Measurements from ENCODE around the gene UBAP1.

DNA sequence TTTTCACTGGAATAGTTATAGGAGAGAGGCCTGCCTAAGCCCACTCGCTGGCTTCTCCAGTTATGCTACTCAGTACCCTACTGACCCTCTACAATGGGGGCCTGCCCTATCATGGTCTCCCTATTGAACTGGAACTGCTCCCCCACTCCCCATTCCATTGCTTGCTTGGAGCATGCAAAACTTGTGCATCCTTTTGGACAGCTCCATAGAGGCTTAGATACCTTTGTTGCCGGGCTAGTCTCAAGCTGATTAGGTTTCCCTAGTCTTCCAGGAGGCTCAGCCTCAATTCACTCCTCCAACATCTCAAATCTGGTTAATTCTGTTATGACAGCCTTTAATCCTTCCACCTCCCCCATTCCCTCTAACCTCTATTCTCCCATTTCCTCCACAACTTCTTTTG, 110.3 kb downstream of the UBAP1 start:
- TF ChIP-seq TCF12 (IDR thresholded peaks at IDR 0.05) (no peak), NFIC (IDR thresholded peaks at IDR 0.05; ENCODE audit: borderline replicate concordance) (no peak), POLR2AphosphoS5 (IDR thresholded peaks at IDR 0.05; ENCODE audit: low read depth, low read length) (no peak), JUND (IDR thresholded peaks at IDR 0.05) (no peak), EZH2phosphoT487 (IDR thresholded peaks at IDR 0.05; ENCODE audit: borderline replicate concordance, low read depth) (no peak), SIN3A (IDR thresholded peaks at IDR 0.05; ENCODE audit: borderline replicate concordance, low read depth, low read length) (no peak), TAF1 (IDR thresholded peaks at IDR 0.05; ENCODE audit: borderline replicate concordance, low read depth, low read length) (no peak), FOXM1 (IDR thresholded peaks at IDR 0.05; ENCODE audit: low read depth) (no peak)
- TF ChIP-seq, protein P1, sequence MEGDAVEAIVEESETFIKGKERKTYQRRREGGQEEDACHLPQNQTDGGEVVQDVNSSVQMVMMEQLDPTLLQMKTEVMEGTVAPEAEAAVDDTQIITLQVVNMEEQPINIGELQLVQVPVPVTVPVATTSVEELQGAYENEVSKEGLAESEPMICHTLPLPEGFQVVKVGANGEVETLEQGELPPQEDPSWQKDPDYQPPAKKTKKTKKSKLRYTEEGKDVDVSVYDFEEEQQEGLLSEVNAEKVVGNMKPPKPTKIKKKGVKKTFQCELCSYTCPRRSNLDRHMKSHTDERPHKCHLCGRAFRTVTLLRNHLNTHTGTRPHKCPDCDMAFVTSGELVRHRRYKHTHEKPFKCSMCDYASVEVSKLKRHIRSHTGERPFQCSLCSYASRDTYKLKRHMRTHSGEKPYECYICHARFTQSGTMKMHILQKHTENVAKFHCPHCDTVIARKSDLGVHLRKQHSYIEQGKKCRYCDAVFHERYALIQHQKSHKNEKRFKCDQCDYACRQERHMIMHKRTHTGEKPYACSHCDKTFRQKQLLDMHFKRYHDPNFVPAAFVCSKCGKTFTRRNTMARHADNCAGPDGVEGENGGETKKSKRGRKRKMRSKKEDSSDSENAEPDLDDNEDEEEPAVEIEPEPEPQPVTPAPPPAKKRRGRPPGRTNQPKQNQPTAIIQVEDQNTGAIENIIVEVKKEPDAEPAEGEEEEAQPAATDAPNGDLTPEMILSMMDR (IDR thresholded peaks at IDR 0.05) = no peak
- TF ChIP-seq, protein P2, sequence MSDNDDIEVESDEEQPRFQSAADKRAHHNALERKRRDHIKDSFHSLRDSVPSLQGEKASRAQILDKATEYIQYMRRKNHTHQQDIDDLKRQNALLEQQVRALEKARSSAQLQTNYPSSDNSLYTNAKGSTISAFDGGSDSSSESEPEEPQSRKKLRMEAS (IDR thresholded peaks at IDR 0.05; ENCODE audit: low read depth) = no peak
- TF ChIP-seq, protein P3, sequence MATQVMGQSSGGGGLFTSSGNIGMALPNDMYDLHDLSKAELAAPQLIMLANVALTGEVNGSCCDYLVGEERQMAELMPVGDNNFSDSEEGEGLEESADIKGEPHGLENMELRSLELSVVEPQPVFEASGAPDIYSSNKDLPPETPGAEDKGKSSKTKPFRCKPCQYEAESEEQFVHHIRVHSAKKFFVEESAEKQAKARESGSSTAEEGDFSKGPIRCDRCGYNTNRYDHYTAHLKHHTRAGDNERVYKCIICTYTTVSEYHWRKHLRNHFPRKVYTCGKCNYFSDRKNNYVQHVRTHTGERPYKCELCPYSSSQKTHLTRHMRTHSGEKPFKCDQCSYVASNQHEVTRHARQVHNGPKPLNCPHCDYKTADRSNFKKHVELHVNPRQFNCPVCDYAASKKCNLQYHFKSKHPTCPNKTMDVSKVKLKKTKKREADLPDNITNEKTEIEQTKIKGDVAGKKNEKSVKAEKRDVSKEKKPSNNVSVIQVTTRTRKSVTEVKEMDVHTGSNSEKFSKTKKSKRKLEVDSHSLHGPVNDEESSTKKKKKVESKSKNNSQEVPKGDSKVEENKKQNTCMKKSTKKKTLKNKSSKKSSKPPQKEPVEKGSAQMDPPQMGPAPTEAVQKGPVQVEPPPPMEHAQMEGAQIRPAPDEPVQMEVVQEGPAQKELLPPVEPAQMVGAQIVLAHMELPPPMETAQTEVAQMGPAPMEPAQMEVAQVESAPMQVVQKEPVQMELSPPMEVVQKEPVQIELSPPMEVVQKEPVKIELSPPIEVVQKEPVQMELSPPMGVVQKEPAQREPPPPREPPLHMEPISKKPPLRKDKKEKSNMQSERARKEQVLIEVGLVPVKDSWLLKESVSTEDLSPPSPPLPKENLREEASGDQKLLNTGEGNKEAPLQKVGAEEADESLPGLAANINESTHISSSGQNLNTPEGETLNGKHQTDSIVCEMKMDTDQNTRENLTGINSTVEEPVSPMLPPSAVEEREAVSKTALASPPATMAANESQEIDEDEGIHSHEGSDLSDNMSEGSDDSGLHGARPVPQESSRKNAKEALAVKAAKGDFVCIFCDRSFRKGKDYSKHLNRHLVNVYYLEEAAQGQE (IDR thresholded peaks at IDR 0.05; ENCODE audit: low read depth, low read length) = no peak

Data from SK-N-SH (cell line).